Activated gamma-delta T cell treated with Interleukin-2 at 50 U/mL for 16 hours (primary cell): ENCODE data around the gene MBOAT7.
"Not testable (repeated sequence)": the region's sequence is repeated elsewhere in the genome, so short reads cannot be mapped to it uniquely, and the experiment has no call there.

ENCODE experiments used
- DNase-seq: peaks from one replicate; pipeline ENCODE4 v3.0.0-alpha.2; 2020

MBOAT7 gene

GRCh38 chr19:54189145-54189734, at the start of gene MBOAT7:
Gene MBOAT7, minus strand, starts transcription at chr19:54189580. Its CDS starts 1,072 bp downstream, at chr19:54188508.
- no peak for DNase-seq

- DNase-seq = no peak
Observed at GRCh38 chr19:54233941-54234340, 44.6 kb upstream of the MBOAT7 start.

GRCh38 chr19:54231077-54231931, 41.9 kb upstream of the MBOAT7 start:
- DNase-seq = peak; percentile 89

- no peak for DNase-seq
Observed at GRCh38 chr19:54230031-54230430, 40.7 kb upstream of the MBOAT7 start.

GRCh38 chr19:54229146-54229545, 39.8 kb upstream of the MBOAT7 start:
- no peak for DNase-seq

GRCh38 chr19:54224619-54225018, 35.2 kb upstream of the MBOAT7 start:
- not testable (repeated sequence) for DNase-seq

- DNase-seq = not testable (repeated sequence)
Observed at GRCh38 chr19:54223937-54224281, 34.5 kb upstream of the MBOAT7 start.

- DNase-seq = not testable (repeated sequence)
Observed at GRCh38 chr19:54223277-54223936, 34.0 kb upstream of the MBOAT7 start.

- not testable (repeated sequence) for DNase-seq
Observed at GRCh38 chr19:54222474-54223276, 33.3 kb upstream of the MBOAT7 start, which contains the start of gene LILRB3. Gene LILRB3, minus strand, starts transcription at chr19:54223007. Its CDS starts 31 bp downstream, at chr19:54222976.

- not testable (repeated sequence) for DNase-seq
Observed at GRCh38 chr19:54221947-54222346, 32.6 kb upstream of the MBOAT7 start.

GRCh38 chr19:54219702-54220101, 30.3 kb upstream of the MBOAT7 start:
- not testable (repeated sequence) for DNase-seq

GRCh38 chr19:54218960-54219661, 29.7 kb upstream of the MBOAT7 start:
- DNase-seq = no peak

- no peak for DNase-seq
Observed at GRCh38 chr19:54218259-54218658, 28.9 kb upstream of the MBOAT7 start.

GRCh38 chr19:54217517-54218247, 28.3 kb upstream of the MBOAT7 start:
- DNase-seq = not testable (repeated sequence)

- DNase-seq = no peak
Observed at GRCh38 chr19:54216869-54217268, 27.5 kb upstream of the MBOAT7 start.

GRCh38 chr19:54214734-54215133, 25.4 kb upstream of the MBOAT7 start:
- DNase-seq = not testable (repeated sequence)

GRCh38 chr19:54214217-54214616, 24.8 kb upstream of the MBOAT7 start:
- DNase-seq = not testable (repeated sequence)

- DNase-seq = no peak
Observed at GRCh38 chr19:54211235-54211634, 21.9 kb upstream of the MBOAT7 start.

- DNase-seq = no peak
Observed at GRCh38 chr19:54209811-54210494, 20.6 kb upstream of the MBOAT7 start.

- DNase-seq = no peak
Observed at GRCh38 chr19:54209058-54209810, 19.9 kb upstream of the MBOAT7 start.
